Neural cell (in vitro differentiated cells): Measurements from ENCODE around the gene TMEM273.

Experiments used
- EP300 ChIP-seq: fragments of 450-650 bp; conservative IDR thresholded peaks from 2 replicates; pipeline ENCODE4 v1.6.1; 2014; ENCODE audit warnings: antibody characterized with exemption, mild to moderate bottlenecking, moderate library complexity; ENCODE audit not compliant: poor library complexity, severe bottlenecking
- EZH2 ChIP-seq: fragments of 200-600, 300-800 bp; shearing (Covaris generic), sonication (generic); IDR thresholded peaks from 2 replicates; pipeline ENCODE4 v1.6.1; 2014; ENCODE audit warnings: antibody characterized with exemption, low read length, borderline replicate concordance, mild to moderate bottlenecking; ENCODE audit not compliant: insufficient read depth, poor library complexity, severe bottlenecking
- POLR2AphosphoS5 ChIP-seq: IDR thresholded peaks from 2 replicates; pipeline ENCODE4 v1.6.1; 2012
- RAD21 ChIP-seq: fragments of 450-650 bp; conservative IDR thresholded peaks from 2 replicates; pipeline ENCODE4 v1.6.1; 2014; ENCODE audit warnings: antibody characterized with exemption, mild to moderate bottlenecking, moderate library complexity
- SMC3 ChIP-seq: fragments of 450-650 bp; conservative IDR thresholded peaks from 2 replicates; pipeline ENCODE4 v1.6.1; 2014; ENCODE audit warnings: antibody characterized with exemption, mild to moderate bottlenecking, moderate library complexity; ENCODE audit not compliant: poor library complexity
- TAF1 ChIP-seq: IDR thresholded peaks from 2 replicates; pipeline ENCODE4 v1.6.1; 2012; ENCODE audit warnings: low read depth
- TF ChIP-seq, protein P1 (sequence below): IDR thresholded peaks from 2 replicates; pipeline ENCODE4 v1.6.1; 2012; ENCODE audit warnings: borderline replicate concordance
- TF ChIP-seq, protein P2 (sequence below): fragments of 450-650 bp; IDR thresholded peaks from 2 replicates; pipeline ENCODE4 v1.5.1; 2014; ENCODE audit warnings: antibody characterized with exemption, mild to moderate bottlenecking, moderate library complexity; ENCODE audit not compliant: poor library complexity, severe bottlenecking

- TF ChIP-seq, protein P1, sequence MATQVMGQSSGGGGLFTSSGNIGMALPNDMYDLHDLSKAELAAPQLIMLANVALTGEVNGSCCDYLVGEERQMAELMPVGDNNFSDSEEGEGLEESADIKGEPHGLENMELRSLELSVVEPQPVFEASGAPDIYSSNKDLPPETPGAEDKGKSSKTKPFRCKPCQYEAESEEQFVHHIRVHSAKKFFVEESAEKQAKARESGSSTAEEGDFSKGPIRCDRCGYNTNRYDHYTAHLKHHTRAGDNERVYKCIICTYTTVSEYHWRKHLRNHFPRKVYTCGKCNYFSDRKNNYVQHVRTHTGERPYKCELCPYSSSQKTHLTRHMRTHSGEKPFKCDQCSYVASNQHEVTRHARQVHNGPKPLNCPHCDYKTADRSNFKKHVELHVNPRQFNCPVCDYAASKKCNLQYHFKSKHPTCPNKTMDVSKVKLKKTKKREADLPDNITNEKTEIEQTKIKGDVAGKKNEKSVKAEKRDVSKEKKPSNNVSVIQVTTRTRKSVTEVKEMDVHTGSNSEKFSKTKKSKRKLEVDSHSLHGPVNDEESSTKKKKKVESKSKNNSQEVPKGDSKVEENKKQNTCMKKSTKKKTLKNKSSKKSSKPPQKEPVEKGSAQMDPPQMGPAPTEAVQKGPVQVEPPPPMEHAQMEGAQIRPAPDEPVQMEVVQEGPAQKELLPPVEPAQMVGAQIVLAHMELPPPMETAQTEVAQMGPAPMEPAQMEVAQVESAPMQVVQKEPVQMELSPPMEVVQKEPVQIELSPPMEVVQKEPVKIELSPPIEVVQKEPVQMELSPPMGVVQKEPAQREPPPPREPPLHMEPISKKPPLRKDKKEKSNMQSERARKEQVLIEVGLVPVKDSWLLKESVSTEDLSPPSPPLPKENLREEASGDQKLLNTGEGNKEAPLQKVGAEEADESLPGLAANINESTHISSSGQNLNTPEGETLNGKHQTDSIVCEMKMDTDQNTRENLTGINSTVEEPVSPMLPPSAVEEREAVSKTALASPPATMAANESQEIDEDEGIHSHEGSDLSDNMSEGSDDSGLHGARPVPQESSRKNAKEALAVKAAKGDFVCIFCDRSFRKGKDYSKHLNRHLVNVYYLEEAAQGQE = no peak
- TF ChIP-seq, protein P2, sequence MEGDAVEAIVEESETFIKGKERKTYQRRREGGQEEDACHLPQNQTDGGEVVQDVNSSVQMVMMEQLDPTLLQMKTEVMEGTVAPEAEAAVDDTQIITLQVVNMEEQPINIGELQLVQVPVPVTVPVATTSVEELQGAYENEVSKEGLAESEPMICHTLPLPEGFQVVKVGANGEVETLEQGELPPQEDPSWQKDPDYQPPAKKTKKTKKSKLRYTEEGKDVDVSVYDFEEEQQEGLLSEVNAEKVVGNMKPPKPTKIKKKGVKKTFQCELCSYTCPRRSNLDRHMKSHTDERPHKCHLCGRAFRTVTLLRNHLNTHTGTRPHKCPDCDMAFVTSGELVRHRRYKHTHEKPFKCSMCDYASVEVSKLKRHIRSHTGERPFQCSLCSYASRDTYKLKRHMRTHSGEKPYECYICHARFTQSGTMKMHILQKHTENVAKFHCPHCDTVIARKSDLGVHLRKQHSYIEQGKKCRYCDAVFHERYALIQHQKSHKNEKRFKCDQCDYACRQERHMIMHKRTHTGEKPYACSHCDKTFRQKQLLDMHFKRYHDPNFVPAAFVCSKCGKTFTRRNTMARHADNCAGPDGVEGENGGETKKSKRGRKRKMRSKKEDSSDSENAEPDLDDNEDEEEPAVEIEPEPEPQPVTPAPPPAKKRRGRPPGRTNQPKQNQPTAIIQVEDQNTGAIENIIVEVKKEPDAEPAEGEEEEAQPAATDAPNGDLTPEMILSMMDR = no peak
- no peak for TF ChIP-seq EP300
- TF ChIP-seq EZH2 = no peak
- no peak for TF ChIP-seq SMC3
- no peak for TF ChIP-seq POLR2AphosphoS5
- no peak for TF ChIP-seq RAD21
- no peak for TF ChIP-seq TAF1
Measured at GRCh38 chr10:49174926-49175500, 13.2 kb downstream of the TMEM273 start.
